GM20000 (cell line): ENCODE data around the gene BCL7A.

Experiments
- DNase-seq: peaks from one replicate; pipeline ENCODE4 v3.0.0; 2012; ENCODE audit warnings: low spot score
- TF ChIP-seq, protein P1 (sequence below): IDR thresholded peaks from 2 replicates; pipeline ENCODE4 v1.5.1; 2012; ENCODE audit warnings: mild to moderate bottlenecking, control low read depth; ENCODE audit errors: extremely low read depth, missing control alignments

Gene BCL7A

GRCh38 chr12:122090759-122091515, 69.3 kb downstream of the BCL7A start:
- TF ChIP-seq, protein P1, sequence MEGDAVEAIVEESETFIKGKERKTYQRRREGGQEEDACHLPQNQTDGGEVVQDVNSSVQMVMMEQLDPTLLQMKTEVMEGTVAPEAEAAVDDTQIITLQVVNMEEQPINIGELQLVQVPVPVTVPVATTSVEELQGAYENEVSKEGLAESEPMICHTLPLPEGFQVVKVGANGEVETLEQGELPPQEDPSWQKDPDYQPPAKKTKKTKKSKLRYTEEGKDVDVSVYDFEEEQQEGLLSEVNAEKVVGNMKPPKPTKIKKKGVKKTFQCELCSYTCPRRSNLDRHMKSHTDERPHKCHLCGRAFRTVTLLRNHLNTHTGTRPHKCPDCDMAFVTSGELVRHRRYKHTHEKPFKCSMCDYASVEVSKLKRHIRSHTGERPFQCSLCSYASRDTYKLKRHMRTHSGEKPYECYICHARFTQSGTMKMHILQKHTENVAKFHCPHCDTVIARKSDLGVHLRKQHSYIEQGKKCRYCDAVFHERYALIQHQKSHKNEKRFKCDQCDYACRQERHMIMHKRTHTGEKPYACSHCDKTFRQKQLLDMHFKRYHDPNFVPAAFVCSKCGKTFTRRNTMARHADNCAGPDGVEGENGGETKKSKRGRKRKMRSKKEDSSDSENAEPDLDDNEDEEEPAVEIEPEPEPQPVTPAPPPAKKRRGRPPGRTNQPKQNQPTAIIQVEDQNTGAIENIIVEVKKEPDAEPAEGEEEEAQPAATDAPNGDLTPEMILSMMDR = no peak
- DNase-seq = no peak

DNA sequence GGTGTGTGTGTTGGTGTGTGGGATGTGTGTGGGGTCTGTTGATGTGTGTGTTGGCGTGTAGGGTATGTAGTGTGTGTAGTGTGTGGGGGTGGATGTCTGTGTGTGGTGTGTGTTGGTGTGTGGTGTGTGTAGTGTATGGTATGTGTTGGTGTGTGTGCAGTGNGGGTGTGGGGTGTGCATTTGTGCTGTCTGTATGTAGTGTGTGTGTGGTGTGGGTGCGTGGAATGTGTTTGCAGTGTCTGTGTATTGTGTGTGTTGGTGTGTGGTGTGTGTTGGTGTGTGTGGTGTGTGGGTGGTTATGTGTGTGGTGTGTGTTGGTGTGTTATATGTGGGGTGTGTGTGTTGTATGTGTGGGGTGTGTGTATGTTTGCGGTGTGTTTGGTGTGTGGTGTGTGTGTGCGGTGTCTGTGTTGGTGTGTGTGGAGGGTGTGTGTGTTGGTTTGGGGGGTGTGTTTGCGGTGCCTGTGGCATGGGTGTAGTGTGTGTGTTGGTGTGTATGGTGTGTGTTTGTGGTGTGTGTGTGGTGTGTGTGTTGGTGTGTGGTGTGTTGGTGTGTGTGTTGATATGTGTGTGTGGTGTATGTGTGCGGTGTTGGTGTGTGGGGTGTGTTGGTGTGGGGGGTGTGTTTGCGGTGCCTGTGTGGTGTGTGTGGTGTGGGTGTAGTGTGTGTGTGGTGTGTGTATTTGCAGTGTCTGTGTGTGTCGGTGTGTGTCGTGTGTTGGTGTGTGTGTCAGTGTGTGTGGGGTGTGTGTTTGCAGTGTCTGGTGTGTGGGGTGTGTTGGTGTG, 71.6 kb downstream of the BCL7A start:
- DNase-seq = no peak
- TF ChIP-seq, protein P1 = no peak

GRCh38 chr12:122094137-122094734, 72.6 kb downstream of the BCL7A start:
- TF ChIP-seq, protein P1 = no peak
- no peak for DNase-seq

DNA sequence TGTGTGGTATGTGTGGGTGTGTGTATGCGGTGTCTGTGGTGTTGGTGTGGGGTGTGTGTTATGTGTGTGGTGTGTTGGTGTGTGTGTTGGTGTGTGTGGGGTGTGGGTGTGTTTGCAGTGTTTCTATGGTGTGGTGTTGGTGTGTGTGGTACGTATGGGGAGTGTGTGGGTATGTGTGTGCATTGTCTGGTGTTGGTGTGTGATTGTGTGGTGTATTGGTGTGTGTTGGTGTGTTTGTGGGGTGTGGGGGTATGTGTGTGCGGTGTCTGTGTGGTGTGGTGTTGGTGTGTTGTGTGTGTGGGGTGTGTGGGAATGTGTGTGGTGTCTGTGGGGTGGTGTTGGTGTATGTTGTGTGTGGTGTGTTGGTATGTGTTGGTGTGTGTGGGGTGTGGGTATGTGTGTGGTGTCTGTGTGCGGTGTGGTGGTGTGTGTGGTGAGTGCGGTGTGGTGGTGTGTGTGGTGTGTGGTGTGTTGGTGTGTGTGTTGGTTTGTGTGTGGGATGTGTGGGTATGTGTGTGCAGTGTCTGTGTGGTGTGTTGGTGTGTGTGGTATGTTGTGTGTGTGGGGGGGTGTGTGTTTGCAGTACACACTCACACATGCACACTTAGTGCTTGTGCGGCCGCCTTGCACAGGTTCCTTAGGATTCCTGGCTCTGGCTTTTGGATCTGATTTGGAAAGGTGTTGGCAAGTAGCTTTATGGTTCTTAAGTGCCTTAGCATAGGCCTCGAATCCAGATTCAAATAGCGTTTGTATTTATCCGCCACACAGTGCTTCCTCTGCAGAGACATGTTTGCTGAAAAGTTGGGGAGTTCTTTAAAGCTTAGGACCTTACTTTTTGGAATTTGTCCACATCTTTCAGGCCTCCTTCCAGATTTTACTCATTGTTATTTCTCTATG, 73.3 kb downstream of the BCL7A start:
- TF ChIP-seq, protein P1 = no peak
- DNase-seq = no peak

GRCh38 chr12:122096014-122096413, 74.3 kb downstream of the BCL7A start:
- DNase-seq = no peak
- TF ChIP-seq, protein P1 = no peak

GRCh38 chr12:122096591-122097149, 75.0 kb downstream of the BCL7A start:
- TF ChIP-seq, protein P1 = no peak
- DNase-seq = no peak
